GM21723 (cell line): ENCODE results near the gene GALNT11.
"Not testable (repeated sequence)": the region's sequence is repeated elsewhere in the genome, so short reads cannot be mapped to it uniquely, and the experiment has no call there.

ENCODE experiments used
- ATAC-seq: cut with Tn5 transposase; IDR thresholded peaks from one replicate; pipeline ENCODE4 v1.9.1; 2021; ENCODE audit warnings: mild to moderate bottlenecking, moderate library complexity; ENCODE audit not compliant: unreplicated experiment

GALNT11 gene

DNA sequence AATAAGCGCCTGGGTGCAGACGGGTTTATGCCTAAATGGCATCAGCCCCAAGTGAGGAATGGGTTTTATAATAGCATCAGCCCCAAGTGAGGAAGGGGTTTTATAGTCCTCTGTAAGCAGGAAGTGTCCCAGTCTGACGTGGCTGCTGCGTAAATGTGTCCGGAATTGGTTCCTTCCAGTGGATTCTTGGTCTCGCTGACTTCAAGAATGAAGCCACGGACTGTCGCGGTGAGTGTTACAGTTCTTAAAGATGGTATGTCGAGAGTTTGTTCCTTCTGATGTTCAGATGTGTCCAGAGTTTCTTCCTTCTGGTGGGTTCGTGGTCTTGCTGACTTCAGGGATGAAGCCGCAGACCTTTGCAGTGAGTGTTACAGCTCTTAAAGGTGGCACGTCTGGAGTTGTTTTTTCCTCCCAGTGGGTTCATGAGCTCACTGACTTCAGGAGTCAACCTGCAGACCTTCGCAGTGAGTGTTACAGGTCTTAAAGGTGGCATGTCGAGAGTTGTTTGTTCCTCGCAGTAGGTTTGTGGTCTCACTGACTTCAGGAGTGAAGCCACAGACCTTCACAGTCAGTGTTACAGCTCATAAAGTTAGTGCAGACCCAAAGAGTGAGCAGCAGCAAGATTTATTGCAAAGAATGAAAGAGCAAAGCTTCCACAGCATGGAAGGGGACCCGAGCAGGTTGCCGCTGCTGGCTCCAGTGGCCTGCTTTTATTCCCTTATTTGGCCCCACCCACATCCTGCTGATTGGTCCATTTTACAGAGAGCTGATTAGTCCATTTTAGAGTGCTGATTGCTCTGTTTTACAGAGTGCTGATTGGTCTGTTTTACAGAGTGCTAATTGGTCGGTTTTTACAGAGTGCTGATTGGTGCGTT, 2.3 kb downstream of the GALNT11 start:
- ATAC-seq, result not testable (repeated sequence)

DNA sequence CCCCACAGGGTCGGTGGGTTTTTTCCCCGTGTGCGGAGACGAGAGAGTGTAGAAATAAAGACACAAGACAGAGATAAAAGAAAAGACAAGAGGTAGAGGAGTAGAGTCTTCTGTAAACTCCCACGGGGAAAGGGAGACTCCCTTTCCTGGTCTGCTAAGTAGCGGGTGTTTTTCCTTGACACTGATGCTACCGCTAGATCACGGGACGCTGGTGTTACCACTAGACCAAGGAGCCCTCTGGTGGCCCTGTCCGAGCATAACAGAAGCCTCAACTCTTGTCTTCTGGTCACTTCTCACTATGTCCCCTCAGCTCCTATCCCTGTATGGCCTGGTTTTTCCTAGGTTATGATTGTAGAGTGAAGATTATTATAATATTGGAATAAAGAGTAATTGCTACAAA, 4.6 kb downstream of the GALNT11 start:
- not testable (repeated sequence) for ATAC-seq

GRCh38 chr7:152030639-152031038, 5.2 kb downstream of the GALNT11 start:
- not testable (repeated sequence) for ATAC-seq

DNA sequence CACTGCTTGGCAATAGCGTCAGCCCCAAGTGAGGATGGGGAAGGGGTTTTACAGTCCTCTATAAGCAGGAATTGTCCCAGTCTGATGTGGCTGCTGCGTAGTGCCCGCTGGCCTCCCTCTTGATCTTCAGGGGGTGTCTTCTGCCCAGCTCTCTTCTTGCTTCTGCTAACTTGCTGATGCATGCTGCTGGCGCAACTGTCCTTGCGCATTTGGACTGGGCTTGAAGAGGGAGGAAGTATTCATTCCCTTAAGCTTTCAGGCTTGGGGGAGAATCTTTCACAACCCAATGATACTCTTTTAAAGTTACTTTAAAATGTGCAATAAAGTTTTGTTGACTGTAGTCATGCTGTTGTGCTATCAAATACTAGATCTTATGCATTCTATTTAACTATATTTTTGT, 10.3 kb downstream of the GALNT11 start:
- no peak for ATAC-seq

- not testable (repeated sequence) for ATAC-seq
These were observed 12.9 kb downstream of the GALNT11 start for GRCh38 chr7:152038410-152038809.

- not testable (repeated sequence) for ATAC-seq
These were observed 17.6 kb downstream of the GALNT11 start for GRCh38 chr7:152043086-152043485.

DNA sequence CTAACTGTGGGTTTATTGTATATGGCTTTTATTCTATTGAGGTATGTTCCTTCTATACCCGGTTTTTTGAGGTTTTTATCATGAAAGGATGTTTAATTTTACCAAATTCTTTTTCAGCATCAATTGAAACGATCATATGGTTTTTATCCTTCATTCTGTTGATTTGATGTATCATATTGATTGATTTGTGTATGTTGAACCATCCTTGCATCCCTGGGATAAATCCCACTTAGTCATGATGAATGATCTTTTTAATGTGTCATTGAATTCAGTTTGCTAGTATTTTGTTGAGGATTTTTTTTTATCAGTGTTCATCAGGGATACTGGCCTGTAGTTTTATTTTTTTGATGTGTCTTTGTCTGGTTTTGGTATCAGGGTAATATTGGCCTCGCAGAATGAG, 19.4 kb downstream of the GALNT11 start:
- ATAC-seq, result not testable (repeated sequence)

DNA sequence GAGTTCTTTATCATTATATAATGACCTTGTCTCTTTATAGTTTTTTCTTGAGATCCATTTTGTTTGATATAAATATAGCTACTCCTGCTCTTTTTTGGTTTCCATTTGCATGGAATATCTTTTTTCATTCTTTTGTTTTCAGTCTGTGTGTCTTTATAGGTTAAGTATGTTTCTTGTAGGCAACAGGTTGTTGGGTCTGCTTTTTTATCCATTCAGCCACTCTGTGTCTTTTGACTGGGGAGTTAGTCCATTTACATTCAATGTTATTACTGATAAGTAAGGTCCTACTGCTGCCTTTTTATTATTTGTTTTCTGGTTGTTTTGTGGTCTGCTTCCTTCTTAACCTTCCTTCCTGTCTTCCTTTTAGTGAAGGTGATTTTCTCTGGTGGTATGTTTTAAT, 21.1 kb downstream of the GALNT11 start:
- ATAC-seq, result no peak

- ATAC-seq, result no peak
These were observed 22.6 kb downstream of the GALNT11 start for GRCh38 chr7:152048051-152048450.

- no peak for ATAC-seq
These were observed 25.1 kb downstream of the GALNT11 start for GRCh38 chr7:152050547-152050971.

- no peak for ATAC-seq
These were observed 26.5 kb downstream of the GALNT11 start for GRCh38 chr7:152051968-152052367.

DNA sequence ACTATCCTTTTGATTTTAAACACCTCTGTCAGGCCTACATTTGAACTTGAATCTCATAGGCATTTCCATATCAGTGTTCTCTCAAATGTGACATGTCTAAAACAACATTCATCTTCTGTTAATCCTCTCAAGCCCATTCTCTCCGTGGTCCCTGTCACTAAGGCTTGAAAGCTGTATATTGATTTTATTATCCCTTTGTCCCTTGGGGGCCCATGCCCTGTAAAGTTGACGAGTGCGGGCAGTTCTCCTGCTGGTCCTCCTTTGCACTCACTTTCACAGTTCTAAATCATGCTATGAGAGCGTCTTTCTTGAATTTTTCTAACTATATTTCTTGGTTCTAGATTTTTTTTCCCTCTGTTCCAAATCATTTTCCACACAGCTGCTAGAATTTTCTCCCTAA, 27.3 kb downstream of the GALNT11 start:
- ATAC-seq, result no peak

GRCh38 chr7:152054367-152055230, 29.1 kb downstream of the GALNT11 start:
- no peak for ATAC-seq

DNA sequence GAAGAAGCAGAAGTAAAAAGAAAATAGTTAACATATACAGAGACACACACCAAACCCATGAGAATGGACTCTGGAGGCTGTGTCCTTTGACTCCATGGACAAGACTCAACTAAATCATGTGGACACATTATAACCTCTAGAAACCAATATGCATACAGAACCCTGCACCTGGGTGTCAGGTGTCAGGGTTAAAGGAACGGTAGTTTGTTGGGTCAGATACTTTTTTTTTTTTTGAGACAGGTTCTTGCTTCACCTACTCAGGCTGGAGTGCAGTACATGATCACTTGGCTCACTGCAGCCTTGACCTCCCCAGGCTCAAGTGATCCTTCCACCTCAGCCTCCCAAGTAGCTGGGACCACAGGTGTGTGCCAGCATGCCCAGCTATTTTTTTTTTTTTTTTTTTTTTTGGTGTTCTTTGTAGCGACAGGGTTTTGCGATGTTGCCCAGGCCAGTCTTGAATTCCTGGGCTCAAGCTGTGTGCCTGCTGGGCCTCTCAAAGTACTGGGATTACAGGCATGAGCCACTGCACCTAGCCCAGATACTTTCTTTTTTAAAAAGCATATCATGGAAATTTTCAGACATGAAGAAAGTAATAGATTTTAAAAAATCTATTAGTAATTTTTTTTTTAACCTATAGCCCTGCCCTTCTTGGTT, 31.3 kb downstream of the GALNT11 start:
- ATAC-seq, result no peak

GRCh38 chr7:152059311-152059710, 33.8 kb downstream of the GALNT11 start:
- ATAC-seq, result no peak

GRCh38 chr7:152061086-152061485, 35.6 kb downstream of the GALNT11 start:
- ATAC-seq, result not testable (repeated sequence)

DNA sequence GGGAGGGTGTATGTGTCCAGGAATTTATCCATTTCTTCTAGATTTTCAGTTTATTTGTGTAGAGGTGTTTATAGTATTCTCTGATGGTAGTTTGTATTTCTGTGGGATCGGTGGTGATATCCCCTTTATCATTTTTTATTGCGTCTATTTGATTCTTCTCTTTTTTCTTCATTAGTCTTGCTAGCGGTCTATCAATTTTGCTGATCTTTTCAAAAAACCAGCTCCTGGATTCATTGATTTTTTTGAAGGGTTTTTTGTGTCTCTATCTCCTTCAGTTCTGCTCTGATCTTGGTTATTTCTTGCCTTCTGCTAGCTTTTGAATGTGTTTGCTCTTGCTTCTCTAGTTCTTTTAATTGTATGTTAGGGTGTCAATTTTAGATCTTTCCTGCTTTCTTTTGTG, 37.7 kb downstream of the GALNT11 start:
- not testable (repeated sequence) for ATAC-seq

DNA sequence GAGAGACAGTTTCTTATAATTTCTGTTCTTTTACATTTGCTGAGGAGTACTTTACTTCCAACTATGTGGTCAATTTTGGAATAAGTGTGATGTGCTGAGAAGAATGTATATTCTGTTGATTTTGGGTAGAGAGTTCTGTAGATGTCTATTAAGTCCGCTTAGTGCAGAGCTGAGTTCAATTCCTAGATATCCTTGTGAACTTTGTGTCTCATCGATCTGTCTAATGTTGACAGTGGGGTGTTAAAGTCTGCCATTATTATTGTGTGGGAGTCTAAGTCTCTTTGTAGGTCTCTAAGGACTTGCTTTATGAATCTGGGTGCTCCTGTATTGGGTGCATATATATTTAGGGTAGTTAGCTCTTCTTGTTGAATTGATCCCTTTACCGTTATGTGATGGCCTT, 38.3 kb downstream of the GALNT11 start:
- ATAC-seq, result not testable (repeated sequence)

DNA sequence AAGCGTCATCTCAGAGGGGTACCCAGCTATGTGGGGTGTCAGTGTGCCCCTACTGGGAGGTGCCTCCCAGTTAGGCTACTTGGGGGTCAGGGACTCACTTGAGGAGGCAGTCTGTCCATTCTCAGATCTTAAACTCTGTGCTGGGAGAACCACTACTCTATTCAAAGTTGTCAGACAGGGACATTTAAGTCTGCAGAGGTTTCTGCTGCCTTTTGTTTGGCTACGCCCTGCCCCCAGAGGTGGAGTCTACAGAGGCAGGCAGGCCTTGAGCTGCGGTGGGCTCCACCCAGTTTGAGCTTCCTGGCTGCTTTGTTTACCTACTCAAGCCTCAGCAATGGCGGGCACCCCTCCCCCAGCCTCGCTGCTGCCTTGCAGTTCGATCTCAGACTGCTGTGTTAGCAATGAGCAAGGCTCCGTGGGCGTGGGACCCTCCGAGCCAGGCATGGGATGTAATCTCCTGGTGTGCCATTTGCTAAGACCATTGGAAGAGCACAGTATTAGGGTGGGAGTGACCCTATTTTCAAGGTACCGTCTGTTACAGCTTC, 40.4 kb downstream of the GALNT11 start:
- ATAC-seq, result not testable (repeated sequence)

GRCh38 chr7:152072421-152072820, 46.9 kb downstream of the GALNT11 start:
- ATAC-seq, result no peak

GRCh38 chr7:152073352-152073751, 47.9 kb downstream of the GALNT11 start:
- no peak for ATAC-seq
